ENCODE data around the gene MTARC2.

MTARC2 gene

GRCh38 chr1:220803401-220804201 lies 55.5 kb downstream of the MTARC2 start:
- no peak for DNase-seq (ENCODE audit: low read depth)

DNA sequence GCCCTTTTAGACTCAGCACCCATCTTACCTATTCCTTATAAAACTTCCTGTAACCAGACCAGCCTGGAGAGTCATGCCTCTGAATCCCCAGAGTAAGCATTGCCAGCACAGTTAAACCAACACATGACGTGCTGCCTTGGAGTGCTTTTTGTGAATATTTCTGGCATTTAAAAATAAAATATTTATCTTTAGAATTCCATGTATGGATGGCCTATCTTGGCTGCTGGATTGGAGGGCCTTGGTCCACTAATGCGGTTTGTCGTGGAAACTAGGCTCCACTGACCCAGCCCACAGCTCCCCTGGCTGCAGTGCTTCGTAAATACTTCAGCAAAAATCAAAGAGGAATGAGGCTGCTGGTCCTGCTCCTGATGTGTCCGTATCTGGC lies 56.1 kb downstream of the MTARC2 start:
- no peak for DNase-seq (ENCODE audit: low read depth)

GRCh38 chr1:220806408-220806807 lies 58.3 kb downstream of the MTARC2 start:
- no peak for DNase-seq (ENCODE audit: low read depth)

DNA sequence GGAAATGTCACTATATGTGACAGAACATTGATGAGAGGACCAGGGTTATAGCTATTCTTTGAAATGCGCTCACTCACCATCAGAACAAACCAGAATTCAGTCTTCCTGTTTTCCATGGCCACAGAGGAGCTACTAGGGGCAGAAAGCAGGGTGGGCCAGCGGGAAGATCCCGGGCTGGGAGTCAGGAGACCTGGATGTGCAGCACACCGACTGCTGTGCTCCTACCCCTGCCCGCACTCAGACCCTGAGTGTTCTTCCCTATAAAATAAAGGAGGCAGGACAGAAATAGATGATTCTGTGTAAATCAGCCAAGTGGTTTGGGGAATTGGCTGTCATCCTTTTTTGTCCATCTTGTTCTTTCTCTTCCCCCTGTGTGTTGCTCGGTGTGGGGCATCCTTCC lies 59.6 kb downstream of the MTARC2 start:
- DNase-seq (ENCODE audit: low read depth) = no peak

DNA sequence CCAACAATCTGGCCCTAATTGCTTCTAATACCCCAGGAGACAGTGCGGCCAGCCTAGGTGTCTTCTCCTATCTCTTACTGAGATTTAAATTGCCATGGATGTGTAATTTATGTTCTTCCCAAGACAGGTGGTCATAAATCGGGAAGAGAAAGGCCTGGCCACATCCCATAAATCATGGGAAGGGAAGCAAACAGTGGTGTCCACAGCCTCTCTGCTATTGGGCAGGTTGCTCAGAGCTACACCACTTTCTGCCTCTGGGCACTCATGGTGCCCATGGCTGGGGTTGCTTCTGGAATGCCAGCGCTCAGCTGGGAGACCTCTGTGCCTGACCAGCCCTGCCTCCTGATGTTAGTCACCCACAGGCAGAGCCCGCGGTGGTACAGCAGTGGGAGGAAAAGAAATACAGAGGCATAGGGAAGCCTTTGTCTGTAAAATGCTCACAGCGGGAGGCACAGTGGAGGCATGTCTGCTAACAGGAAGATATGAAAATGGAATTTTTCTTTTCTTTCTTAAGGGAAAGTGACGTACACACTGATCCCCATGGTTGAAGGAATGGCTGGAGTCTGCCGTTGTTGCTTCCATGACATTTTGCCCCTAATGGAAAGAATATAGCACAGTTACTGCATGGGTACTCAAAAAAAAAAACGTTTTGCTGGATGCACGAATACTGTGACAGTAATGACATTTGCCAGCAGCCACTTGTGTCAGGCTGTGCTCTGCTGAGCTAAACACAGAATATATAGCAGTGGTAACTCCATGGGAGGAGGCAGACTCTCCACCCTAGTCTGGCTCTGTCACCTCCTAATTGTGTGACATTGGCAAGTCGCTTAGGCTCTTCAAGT lies 60.4 kb downstream of the MTARC2 start:
- no peak for DNase-seq (ENCODE audit: low read depth)

DNA sequence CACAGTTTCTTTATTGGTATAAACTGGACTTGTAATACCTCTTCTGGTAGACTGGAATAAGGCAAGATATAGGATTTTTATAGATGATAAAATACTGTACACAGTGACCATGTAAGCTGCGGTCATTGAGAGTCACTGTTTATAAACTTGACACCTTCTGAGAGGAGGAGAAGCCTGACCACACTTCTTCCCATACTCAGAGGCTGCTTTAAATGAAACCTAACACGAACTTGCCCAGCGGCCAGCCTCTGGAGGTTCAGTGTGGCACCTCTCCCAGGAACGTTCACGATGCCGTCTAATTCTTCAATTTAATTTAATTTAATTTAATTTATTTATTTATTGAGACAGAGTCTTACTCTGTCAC lies 61.0 kb downstream of the MTARC2 start:
- no peak for DNase-seq (ENCODE audit: low read depth)

DNA sequence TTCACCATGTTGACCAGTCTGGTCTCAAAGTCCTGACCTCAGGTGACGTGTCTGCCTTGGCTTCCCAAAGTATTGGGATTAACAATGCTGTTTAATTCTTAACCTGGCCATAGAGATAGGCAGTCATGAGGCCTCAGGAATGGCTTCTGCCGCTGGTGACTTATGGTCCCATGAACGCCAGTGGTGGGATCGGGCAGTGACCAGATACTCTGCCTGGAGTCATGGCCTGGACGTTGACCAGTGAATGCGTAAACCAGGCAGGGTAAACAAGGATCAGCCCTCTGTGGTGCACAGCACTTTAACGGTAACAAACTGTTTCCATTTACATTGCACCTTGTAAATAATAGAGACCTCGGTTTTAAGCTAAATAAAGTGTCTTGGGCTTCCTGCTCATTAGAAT lies 61.6 kb downstream of the MTARC2 start:
- no peak for DNase-seq (ENCODE audit: low read depth)

GRCh38 chr1:220810179-220810653 lies 62.1 kb downstream of the MTARC2 start:
- peak; percentile 26 for DNase-seq (ENCODE audit: low read depth)

- no peak for DNase-seq (ENCODE audit: low read depth)
These were observed 62.8 kb downstream of the MTARC2 start for GRCh38 chr1:220810963-220811362.

- DNase-seq (ENCODE audit: low read depth) = no peak
These were observed 63.6 kb downstream of the MTARC2 start for GRCh38 chr1:220811695-220812094.

GRCh38 chr1:220812308-220812707 lies 64.2 kb downstream of the MTARC2 start:
- no peak for DNase-seq (ENCODE audit: low read depth)

DNA sequence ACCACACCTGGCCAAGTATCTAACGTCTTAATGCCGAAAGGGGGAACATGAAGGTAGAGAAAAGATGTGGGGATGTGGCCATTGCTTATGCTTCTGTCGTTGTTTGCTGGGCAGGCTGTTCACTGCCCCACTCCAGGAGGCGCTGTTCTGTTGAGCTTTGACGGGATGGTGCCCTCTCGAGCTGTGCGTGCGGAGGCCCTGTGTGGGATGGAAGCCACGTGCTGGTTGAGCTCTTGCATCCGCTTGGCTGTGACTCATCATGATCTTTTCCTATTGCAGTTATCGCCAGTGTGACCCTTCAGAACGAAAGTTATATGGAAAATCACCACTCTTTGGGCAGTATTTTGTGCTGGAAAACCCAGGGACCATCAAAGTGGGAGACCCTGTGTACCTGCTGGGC lies 64.9 kb downstream of the MTARC2 start:
- no peak for DNase-seq (ENCODE audit: low read depth)

DNA sequence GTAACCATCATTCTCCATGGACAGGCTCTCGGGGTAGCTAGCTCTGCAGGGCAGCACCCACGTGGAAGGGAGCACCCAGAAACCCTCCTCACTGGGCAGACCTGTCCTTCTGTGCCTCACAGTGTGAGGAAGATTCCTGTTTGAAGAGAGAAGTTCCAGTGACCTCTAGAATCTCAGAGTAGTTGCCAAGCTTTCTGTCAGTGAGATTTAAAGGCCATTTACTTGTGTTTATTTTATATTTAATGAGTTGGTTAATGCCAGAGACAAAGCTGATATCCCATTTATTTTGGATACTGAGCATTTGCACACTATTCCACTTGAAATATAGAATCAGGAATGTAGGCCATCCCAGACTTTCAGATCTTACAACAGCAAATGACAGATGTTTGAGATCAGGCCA lies 67.3 kb downstream of the MTARC2 start:
- no peak for DNase-seq (ENCODE audit: low read depth)

GRCh38 chr1:220817907-220818306 lies 69.8 kb downstream of the MTARC2 start:
- no peak for DNase-seq (ENCODE audit: low read depth)

- DNase-seq (ENCODE audit: low read depth) = peak; percentile 45
These were observed 70.5 kb downstream of the MTARC2 start for GRCh38 chr1:220818421-220819173.

DNA sequence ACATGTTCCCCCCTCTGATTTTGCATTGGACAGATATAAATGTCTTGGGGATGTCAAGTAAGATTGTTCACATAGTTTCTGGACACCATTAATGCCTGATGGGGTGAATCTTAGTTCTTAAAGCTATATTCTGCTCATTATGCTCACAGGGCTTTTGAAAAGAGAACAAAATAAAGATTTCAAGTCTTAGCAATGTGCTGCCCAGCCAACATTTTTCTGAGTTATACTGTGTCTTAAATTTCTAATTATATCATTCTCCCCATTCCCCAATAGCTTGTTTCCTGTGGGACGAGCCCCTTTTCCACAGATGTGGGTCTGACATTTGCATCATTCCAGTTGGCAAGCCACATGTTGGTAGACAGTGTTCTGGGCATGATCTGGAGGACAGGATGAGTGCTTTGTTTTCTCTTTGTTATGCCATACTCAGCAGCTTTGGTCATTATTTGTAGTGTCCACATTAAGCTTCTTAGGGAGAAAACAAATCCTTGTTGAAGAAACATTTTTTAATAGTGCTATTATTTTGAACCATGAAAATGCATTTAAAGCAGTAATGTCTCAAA lies 71.4 kb downstream of the MTARC2 start:
- DNase-seq (ENCODE audit: low read depth) = no peak

GRCh38 chr1:220824031-220824989 lies 76.2 kb downstream of the MTARC2 start:
- DNase-seq (ENCODE audit: low read depth) = no peak

GRCh38 chr1:220825819-220826551 lies 77.9 kb downstream of the MTARC2 start:
- no peak for DNase-seq (ENCODE audit: low read depth)

GRCh38 chr1:220826729-220827128 lies 78.6 kb downstream of the MTARC2 start:
- DNase-seq (ENCODE audit: low read depth) = no peak

DNA sequence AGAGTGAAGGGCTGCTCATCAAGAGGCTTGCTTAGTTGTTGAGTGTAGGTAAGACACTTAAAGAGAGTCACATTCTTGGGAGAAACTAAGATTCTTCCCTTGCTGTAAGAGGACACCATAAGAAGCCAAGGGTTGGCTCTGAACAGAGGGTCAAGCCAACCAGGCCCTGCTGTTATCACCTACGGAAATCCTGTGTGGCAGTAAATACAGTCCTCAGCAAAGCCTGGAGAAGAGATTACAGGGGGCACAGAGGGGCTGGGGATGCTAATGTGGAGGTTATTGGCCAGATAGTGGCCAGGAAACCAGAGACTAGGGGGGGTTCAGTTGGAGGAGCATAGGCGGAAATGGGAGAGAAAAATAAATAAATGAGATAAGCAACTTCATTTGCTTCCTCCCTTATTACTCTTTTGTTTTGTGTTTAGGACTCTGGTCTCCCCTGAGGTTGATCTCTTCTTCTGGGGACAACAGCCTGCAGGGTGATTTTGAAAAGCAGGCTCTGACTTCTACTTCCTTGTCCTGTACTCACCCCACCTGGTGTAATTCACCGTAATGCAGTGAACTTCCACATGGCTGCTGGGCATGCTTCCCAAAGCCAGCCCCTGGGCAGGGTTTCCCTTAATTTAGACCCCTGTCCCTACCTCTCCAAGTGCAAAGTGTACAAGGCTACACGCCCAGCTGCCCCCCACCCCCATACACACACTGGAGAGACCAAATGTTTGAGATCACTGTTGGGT lies 79.5 kb downstream of the MTARC2 start:
- no peak for DNase-seq (ENCODE audit: low read depth)

Measured in HS-5 (cell line).